Activated CD4-positive, alpha-beta T cell treated with anti-CD3 and anti-CD28 coated beads for 1 hour (primary cell): ENCODE results near the gene AQP5.
"Not testable (repeated sequence)": the region's sequence is repeated elsewhere in the genome, so short reads cannot be mapped to it uniquely, and the experiment has no call there.

Experiments used
- DNase-seq: peaks from one replicate; pipeline ENCODE4 v3.0.0-alpha.2; 2020

AQP5 gene

GRCh38 chr12:49983892-49984291 is 22.2 kb downstream of the AQP5 start:
- DNase-seq: no peak

- DNase-seq: no peak
Measured at GRCh38 chr12:49984476-49985359, 23.0 kb downstream of the AQP5 start.

GRCh38 chr12:49985981-49986380 is 24.3 kb downstream of the AQP5 start:
- DNase-seq: no peak

GRCh38 chr12:49986476-49986875 is 24.8 kb downstream of the AQP5 start:
- not testable (repeated sequence) for DNase-seq

GRCh38 chr12:49987625-49988303 is 26.1 kb downstream of the AQP5 start:
- DNase-seq: no peak

- not testable (repeated sequence) for DNase-seq
Measured at GRCh38 chr12:49989400-49989799, 27.7 kb downstream of the AQP5 start.

GRCh38 chr12:49990273-49990672 is 28.6 kb downstream of the AQP5 start:
- no peak for DNase-seq

- DNase-seq: no peak
Measured at GRCh38 chr12:49998453-49998852, 36.8 kb downstream of the AQP5 start.

- DNase-seq: no peak
Measured at GRCh38 chr12:50003595-50003994, 41.9 kb downstream of the AQP5 start.

GRCh38 chr12:50004696-50005095 is 43.0 kb downstream of the AQP5 start:
- DNase-seq: no peak

- DNase-seq: no peak
Measured at GRCh38 chr12:50005175-50005574, 43.5 kb downstream of the AQP5 start.

GRCh38 chr12:50006280-50006679 is 44.6 kb downstream of the AQP5 start:
- DNase-seq: no peak

- DNase-seq: no peak
Measured at GRCh38 chr12:50006754-50007442, 45.2 kb downstream of the AQP5 start.

GRCh38 chr12:50013361-50014147 is 51.9 kb downstream of the AQP5 start:
- no peak for DNase-seq

- DNase-seq: no peak
Measured at GRCh38 chr12:50014342-50014741, 52.7 kb downstream of the AQP5 start.
